ENCODE results near the gene PRR5L. TPM values are rescaled to one million over a fixed set of nuclear protein-coding genes. Genes with fewer than 3 reads are reported as not detected.
"Not testable (repeated sequence)": the region's sequence is repeated elsewhere in the genome, so short reads cannot be mapped to it uniquely, and the experiment has no call there.

PRR5L gene
- total RNA-seq, 1 donor from 2014 or later: 103 TPM

GRCh38 chr11:36312611-36313472 lies 16.8 kb downstream of the PRR5L start:
- H3K27ac Mint-ChIP-seq (ENCODE audit: unreplicated experiment): no peak overlapping the region
- no peaks in the 10 kb centered on the region for H3K36me3 Mint-ChIP-seq (ENCODE audit: unreplicated experiment)
- peaks cover 41% of the 10 kb centered on the region for H3K4me1 Mint-ChIP-seq (ENCODE audit: unreplicated experiment)
- H3K4me3 Mint-ChIP-seq (ENCODE audit: unreplicated experiment): no peak overlapping the region
- H3K9me3 Mint-ChIP-seq (ENCODE audit: unreplicated experiment): no peaks in the 10 kb centered on the region
- no peak for DNase-seq (ENCODE audit: extremely low spot score, unreplicated experiment)
- no peak for TF ChIP-seq CTCF (IDR thresholded peaks at IDR 0.05)
- H3K27me3 Mint-ChIP-seq (ENCODE audit: unreplicated experiment): no peaks in the 10 kb centered on the region

GRCh38 chr11:36313750-36314433 lies 17.8 kb downstream of the PRR5L start:
- no peak for DNase-seq (ENCODE audit: extremely low spot score, unreplicated experiment)
- H3K4me3 Mint-ChIP-seq (ENCODE audit: unreplicated experiment): no peak overlapping the region
- peaks cover 2% of the 10 kb centered on the region for H3K36me3 Mint-ChIP-seq (ENCODE audit: unreplicated experiment)
- no peak for TF ChIP-seq CTCF (IDR thresholded peaks at IDR 0.05)
- no peak overlapping the region for H3K27ac Mint-ChIP-seq (ENCODE audit: unreplicated experiment)
- H3K9me3 Mint-ChIP-seq (ENCODE audit: unreplicated experiment): no peaks in the 10 kb centered on the region
- no peaks in the 10 kb centered on the region for H3K27me3 Mint-ChIP-seq (ENCODE audit: unreplicated experiment)
- H3K4me1 Mint-ChIP-seq (ENCODE audit: unreplicated experiment): peaks cover 41% of the 10 kb centered on the region

- Mint-ChIP-seq H3K4me1 (ENCODE audit: unreplicated experiment) (peaks cover 41% of the 10 kb centered on the region), H3K27ac (ENCODE audit: unreplicated experiment) (no peak overlapping the region), H3K36me3 (ENCODE audit: unreplicated experiment) (peaks cover 2% of the 10 kb centered on the region), H3K9me3 (ENCODE audit: unreplicated experiment) (no peaks in the 10 kb centered on the region), H3K27me3 (ENCODE audit: unreplicated experiment) (no peaks in the 10 kb centered on the region), H3K4me3 (ENCODE audit: unreplicated experiment) (no peak overlapping the region)
- no peak for TF ChIP-seq CTCF (IDR thresholded peaks at IDR 0.05)
- DNase-seq (ENCODE audit: extremely low spot score, unreplicated experiment): no peak
Measured at GRCh38 chr11:36314434-36314767, 18.3 kb downstream of the PRR5L start.

- Mint-ChIP-seq H3K27me3 (ENCODE audit: unreplicated experiment) (no peaks in the 10 kb centered on the region), H3K4me3 (ENCODE audit: unreplicated experiment) (no peak overlapping the region), H3K36me3 (ENCODE audit: unreplicated experiment) (peaks cover 2% of the 10 kb centered on the region), H3K27ac (ENCODE audit: unreplicated experiment) (no peak overlapping the region), H3K9me3 (ENCODE audit: unreplicated experiment) (no peaks in the 10 kb centered on the region), H3K4me1 (ENCODE audit: unreplicated experiment) (peaks cover 30% of the 10 kb centered on the region)
- no peak for DNase-seq (ENCODE audit: extremely low spot score, unreplicated experiment)
- TF ChIP-seq CTCF (IDR thresholded peaks at IDR 0.05): no peak
Measured at GRCh38 chr11:36316049-36316448, 20.0 kb downstream of the PRR5L start.

GRCh38 chr11:36317992-36318391 lies 21.9 kb downstream of the PRR5L start:
- Mint-ChIP-seq H3K27me3 (ENCODE audit: unreplicated experiment) (no peaks in the 10 kb centered on the region), H3K9me3 (ENCODE audit: unreplicated experiment) (no peaks in the 10 kb centered on the region), H3K4me3 (ENCODE audit: unreplicated experiment) (no peak overlapping the region), H3K27ac (ENCODE audit: unreplicated experiment) (no peak overlapping the region), H3K36me3 (ENCODE audit: unreplicated experiment) (peaks cover 2% of the 10 kb centered on the region), H3K4me1 (ENCODE audit: unreplicated experiment) (peaks cover 19% of the 10 kb centered on the region)
- DNase-seq (ENCODE audit: extremely low spot score, unreplicated experiment): no peak
- TF ChIP-seq CTCF (IDR thresholded peaks at IDR 0.05): no peak

GRCh38 chr11:36324956-36325355 lies 28.9 kb downstream of the PRR5L start:
- not testable (repeated sequence) for H3K27ac Mint-ChIP-seq (ENCODE audit: unreplicated experiment); DNase-seq (ENCODE audit: extremely low spot score, unreplicated experiment); H3K4me1 Mint-ChIP-seq (ENCODE audit: unreplicated experiment); H3K9me3 Mint-ChIP-seq (ENCODE audit: unreplicated experiment); H3K27me3 Mint-ChIP-seq (ENCODE audit: unreplicated experiment); H3K4me3 Mint-ChIP-seq (ENCODE audit: unreplicated experiment); H3K36me3 Mint-ChIP-seq (ENCODE audit: unreplicated experiment)

GRCh38 chr11:36325403-36325802 lies 29.3 kb downstream of the PRR5L start:
- not testable (repeated sequence) for H3K4me1 Mint-ChIP-seq (ENCODE audit: unreplicated experiment); H3K9me3 Mint-ChIP-seq (ENCODE audit: unreplicated experiment); H3K27me3 Mint-ChIP-seq (ENCODE audit: unreplicated experiment); H3K4me3 Mint-ChIP-seq (ENCODE audit: unreplicated experiment); H3K27ac Mint-ChIP-seq (ENCODE audit: unreplicated experiment); H3K36me3 Mint-ChIP-seq (ENCODE audit: unreplicated experiment); DNase-seq (ENCODE audit: extremely low spot score, unreplicated experiment)
